Measurements from ENCODE around the gene PTPRM. TPM values are rescaled to one million over a fixed set of nuclear protein-coding genes. Genes with fewer than 3 reads are reported as not detected.

PTPRM gene
- total and polyA plus RNA-seq, 5 donors from 2014 or later, result 1.1 to 4.6 (median 3.6) TPM

- Histone ChIP-seq H3K27me3 (ENCODE audit: control insufficient read depth, insufficient read depth, low read length) (no peaks in the 10 kb centered on the region), H3K36me3 (ENCODE audit: control insufficient read depth, insufficient read depth, low read length) (no peaks in the 10 kb centered on the region), H3K9me3 (ENCODE audit: control insufficient read depth in 2 of 2, low read length in 2 of 2) (no peaks in the 10 kb centered on the region), H3K4me1 (ENCODE audit: control insufficient read depth, insufficient read depth, low read length, poor library complexity, severe bottlenecking) (no peaks in the 10 kb centered on the region), H3K4me3 (ENCODE audit: low read depth, low read length) (no peak overlapping the region), H3K27ac (ENCODE audit: insufficient read depth, low read length, poor library complexity, severe bottlenecking) (no peak overlapping the region)
- ATAC-seq (ENCODE audit: low read depth in 2 of 2) (no peak), DNase-seq (no peak)
- no peaks in the 10 kb centered on the region for H3K4me1 Mint-ChIP-seq
- no peaks in the 10 kb centered on the region for H3K36me3 Mint-ChIP-seq
- no peak overlapping the region for H3K27ac Mint-ChIP-seq
- H3K4me3 Mint-ChIP-seq, result no peak overlapping the region
- H3K27me3 Mint-ChIP-seq, result no peaks in the 10 kb centered on the region
- H3K9me3 Mint-ChIP-seq, result peaks cover 0 to 2% (median 0%) of the 10 kb centered on the region in 7 donors
Observed at GRCh38 chr18:8300751-8301410, 733.8 kb downstream of the PTPRM start.

- no peaks in the 10 kb centered on the region for H3K4me1 Mint-ChIP-seq
- H3K27me3 Mint-ChIP-seq, result no peaks in the 10 kb centered on the region
- H3K9me3 ChIP-seq (ENCODE audit: control insufficient read depth in 2 of 2, low read length in 2 of 2), result no peaks in the 10 kb centered on the region
- H3K4me3 Mint-ChIP-seq, result no peak overlapping the region
- no peak overlapping the region for H3K27ac Mint-ChIP-seq
- H3K4me3 ChIP-seq (ENCODE audit: low read depth, low read length), result no peak overlapping the region
- H3K4me1 ChIP-seq (ENCODE audit: control insufficient read depth, insufficient read depth, low read length, poor library complexity, severe bottlenecking), result no peaks in the 10 kb centered on the region
- ATAC-seq (ENCODE audit: low read depth in 2 of 2), result no peak
- DNase-seq, result no peak
- peaks cover 0 to 2% (median 0%) of the 10 kb centered on the region in 7 donors for H3K9me3 Mint-ChIP-seq
- H3K36me3 Mint-ChIP-seq, result no peaks in the 10 kb centered on the region
- no peak overlapping the region for H3K27ac ChIP-seq (ENCODE audit: insufficient read depth, low read length, poor library complexity, severe bottlenecking)
- no peaks in the 10 kb centered on the region for H3K36me3 ChIP-seq (ENCODE audit: control insufficient read depth, insufficient read depth, low read length)
- H3K27me3 ChIP-seq (ENCODE audit: control insufficient read depth, insufficient read depth, low read length), result no peaks in the 10 kb centered on the region
Observed at GRCh38 chr18:8301427-8302172, 734.5 kb downstream of the PTPRM start.

- H3K9me3 Mint-ChIP-seq, result peaks cover 0 to 2% (median 0%) of the 10 kb centered on the region in 7 donors
- no peaks in the 10 kb centered on the region for H3K36me3 Mint-ChIP-seq
- ATAC-seq (ENCODE audit: low read depth in 2 of 2), result no peak
- no peak for DNase-seq
- no peak overlapping the region for H3K4me3 Mint-ChIP-seq
- H3K27me3 ChIP-seq (ENCODE audit: control insufficient read depth, insufficient read depth, low read length), result no peaks in the 10 kb centered on the region
- no peaks in the 10 kb centered on the region for H3K27me3 Mint-ChIP-seq
- no peak overlapping the region for H3K27ac ChIP-seq (ENCODE audit: insufficient read depth, low read length, poor library complexity, severe bottlenecking)
- H3K9me3 ChIP-seq (ENCODE audit: control insufficient read depth in 2 of 2, low read length in 2 of 2), result no peaks in the 10 kb centered on the region
- H3K4me3 ChIP-seq (ENCODE audit: low read depth, low read length), result no peak overlapping the region
- no peak overlapping the region for H3K27ac Mint-ChIP-seq
- no peaks in the 10 kb centered on the region for H3K4me1 ChIP-seq (ENCODE audit: control insufficient read depth, insufficient read depth, low read length, poor library complexity, severe bottlenecking)
- no peaks in the 10 kb centered on the region for H3K36me3 ChIP-seq (ENCODE audit: control insufficient read depth, insufficient read depth, low read length)
- no peaks in the 10 kb centered on the region for H3K4me1 Mint-ChIP-seq
Observed at GRCh38 chr18:8303151-8303755, 736.1 kb downstream of the PTPRM start.

GRCh38 chr18:8307960-8308359 is 740.8 kb downstream of the PTPRM start:
- H3K9me3 Mint-ChIP-seq, result peaks cover 0 to 2% (median 0%) of the 10 kb centered on the region in 7 donors
- Histone ChIP-seq H3K4me1 (ENCODE audit: control insufficient read depth, insufficient read depth, low read length, poor library complexity, severe bottlenecking) (no peaks in the 10 kb centered on the region), H3K27me3 (ENCODE audit: control insufficient read depth, insufficient read depth, low read length) (no peaks in the 10 kb centered on the region), H3K9me3 (ENCODE audit: control insufficient read depth in 2 of 2, low read length in 2 of 2) (no peaks in the 10 kb centered on the region), H3K36me3 (ENCODE audit: control insufficient read depth, insufficient read depth, low read length) (no peaks in the 10 kb centered on the region), H3K4me3 (ENCODE audit: low read depth, low read length) (no peak overlapping the region), H3K27ac (ENCODE audit: insufficient read depth, low read length, poor library complexity, severe bottlenecking) (no peak overlapping the region)
- ATAC-seq (ENCODE audit: low read depth in 2 of 2), result no peak
- no peak for DNase-seq
- H3K4me1 Mint-ChIP-seq, result no peaks in the 10 kb centered on the region
- no peak overlapping the region for H3K4me3 Mint-ChIP-seq
- H3K36me3 Mint-ChIP-seq, result no peaks in the 10 kb centered on the region
- H3K27ac Mint-ChIP-seq, result no peak overlapping the region
- no peaks in the 10 kb centered on the region for H3K27me3 Mint-ChIP-seq

GRCh38 chr18:8313043-8313442 is 745.9 kb downstream of the PTPRM start:
- no peak overlapping the region for H3K27ac Mint-ChIP-seq
- H3K36me3 Mint-ChIP-seq, result no peaks in the 10 kb centered on the region

DNA sequence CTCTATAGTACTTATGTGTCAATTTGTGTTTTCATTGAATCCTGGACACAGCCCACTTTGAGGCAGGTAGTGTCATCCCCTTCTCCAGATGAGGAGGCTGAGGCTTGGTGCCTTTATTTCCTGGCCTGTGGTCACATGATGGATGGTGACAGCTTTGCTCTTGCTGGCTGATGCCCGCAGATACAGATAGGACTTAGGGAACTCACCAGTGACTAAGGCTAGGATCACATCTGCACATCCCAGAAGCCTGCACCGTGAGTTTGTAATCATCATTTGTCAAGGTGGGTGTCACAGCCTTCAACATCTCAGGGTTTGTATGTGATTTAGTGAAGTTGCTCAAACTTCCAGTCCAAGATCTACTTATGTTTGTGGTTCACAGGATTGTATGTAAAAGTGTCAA is 747.0 kb downstream of the PTPRM start:
- Mint-ChIP-seq H3K4me3 (no peak overlapping the region), H3K9me3 (peaks cover 0 to 6% (median 0%) of the 10 kb centered on the region in 7 donors), H3K4me1 (no peaks in the 10 kb centered on the region), H3K36me3 (no peaks in the 10 kb centered on the region), H3K27me3 (peaks cover 7% of the 10 kb centered on the region), H3K27ac (no peak overlapping the region)
- DNase-seq, result no peak
- Histone ChIP-seq H3K4me1 (ENCODE audit: control insufficient read depth, insufficient read depth, low read length, poor library complexity, severe bottlenecking) (no peaks in the 10 kb centered on the region), H3K27me3 (ENCODE audit: control insufficient read depth, insufficient read depth, low read length) (no peaks in the 10 kb centered on the region), H3K27ac (ENCODE audit: insufficient read depth, low read length, poor library complexity, severe bottlenecking) (no peak overlapping the region), H3K9me3 (ENCODE audit: control insufficient read depth in 2 of 2, low read length in 2 of 2) (no peaks in the 10 kb centered on the region), H3K4me3 (ENCODE audit: low read depth, low read length) (no peak overlapping the region), H3K36me3 (ENCODE audit: control insufficient read depth, insufficient read depth, low read length) (no peaks in the 10 kb centered on the region)
- no peak for ATAC-seq (ENCODE audit: low read depth in 2 of 2)

More at GRCh38 chr18:8313043-8313442, 745.9 kb downstream of the PTPRM start:
- Mint-ChIP-seq H3K9me3 (peaks cover 0 to 5% (median 0%) of the 10 kb centered on the region in 7 donors), H3K4me1 (no peaks in the 10 kb centered on the region), H3K4me3 (no peak overlapping the region), H3K27me3 (peaks cover 7% of the 10 kb centered on the region)
- H3K36me3 ChIP-seq (ENCODE audit: control insufficient read depth, insufficient read depth, low read length), result no peaks in the 10 kb centered on the region
- no peaks in the 10 kb centered on the region for H3K9me3 ChIP-seq (ENCODE audit: control insufficient read depth in 2 of 2, low read length in 2 of 2)
- no peak overlapping the region for H3K4me3 ChIP-seq (ENCODE audit: low read depth, low read length)
- no peaks in the 10 kb centered on the region for H3K27me3 ChIP-seq (ENCODE audit: control insufficient read depth, insufficient read depth, low read length)
- H3K27ac ChIP-seq (ENCODE audit: insufficient read depth, low read length, poor library complexity, severe bottlenecking), result no peak overlapping the region
- DNase-seq, result no peak
- H3K4me1 ChIP-seq (ENCODE audit: control insufficient read depth, insufficient read depth, low read length, poor library complexity, severe bottlenecking), result no peaks in the 10 kb centered on the region
- ATAC-seq (ENCODE audit: low read depth in 2 of 2), result no peak

DNA sequence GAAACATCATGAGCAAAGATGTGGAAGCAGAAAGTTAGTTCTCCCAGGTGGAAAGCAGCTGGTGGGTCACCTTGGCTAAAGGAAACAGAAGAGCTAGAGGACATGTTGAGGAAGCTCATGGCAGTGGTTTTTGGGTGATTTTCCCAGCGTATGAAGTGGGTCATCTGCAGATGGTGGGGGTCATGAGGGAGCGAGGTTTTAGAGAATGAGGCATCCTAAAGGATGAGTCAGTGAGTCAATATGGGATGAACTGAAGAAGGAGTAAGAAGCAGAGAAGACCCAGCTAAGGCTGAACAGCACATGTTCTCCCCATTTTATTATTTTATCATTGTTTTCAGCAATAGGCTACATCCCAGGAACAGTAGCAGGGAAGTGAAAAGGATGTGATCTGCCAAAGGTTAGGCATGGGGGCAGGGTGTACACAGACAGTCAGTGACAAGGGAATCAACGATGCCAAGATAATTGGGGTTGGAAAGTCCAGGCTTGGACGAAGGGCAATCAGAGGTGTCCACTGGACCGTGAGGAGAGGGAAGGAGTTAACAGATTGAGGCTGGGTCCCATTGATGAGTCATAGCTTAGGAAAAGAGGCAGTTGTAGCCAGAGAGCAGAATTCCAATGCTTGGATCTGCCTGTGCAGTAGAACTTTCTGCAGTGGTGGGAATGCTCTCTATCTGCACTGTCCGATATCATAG is 752.8 kb downstream of the PTPRM start:
- Mint-ChIP-seq H3K27me3 (peaks cover 7% of the 10 kb centered on the region), H3K36me3 (no peaks in the 10 kb centered on the region), H3K4me3 (no peak overlapping the region), H3K9me3 (peaks cover 0 to 5% (median 0%) of the 10 kb centered on the region in 7 donors), H3K27ac (no peak overlapping the region), H3K4me1 (no peaks in the 10 kb centered on the region)
- no peak for ATAC-seq (ENCODE audit: low read depth in 2 of 2)
- H3K27ac ChIP-seq (ENCODE audit: insufficient read depth, low read length, poor library complexity, severe bottlenecking), result no peak overlapping the region
- H3K9me3 ChIP-seq (ENCODE audit: control insufficient read depth in 2 of 2, low read length in 2 of 2), result no peaks in the 10 kb centered on the region
- no peak for DNase-seq
- H3K4me1 ChIP-seq (ENCODE audit: control insufficient read depth, insufficient read depth, low read length, poor library complexity, severe bottlenecking), result no peaks in the 10 kb centered on the region
- no peaks in the 10 kb centered on the region for H3K36me3 ChIP-seq (ENCODE audit: control insufficient read depth, insufficient read depth, low read length)
- no peaks in the 10 kb centered on the region for H3K27me3 ChIP-seq (ENCODE audit: control insufficient read depth, insufficient read depth, low read length)
- no peak overlapping the region for H3K4me3 ChIP-seq (ENCODE audit: low read depth, low read length)
